ENCODE measurements around the gene DENND1B. TPM values are rescaled to one million over a fixed set of nuclear protein-coding genes. Genes with fewer than 3 reads are reported as not detected.
"Not testable (repeated sequence)": the region's sequence is repeated elsewhere in the genome, so short reads cannot be mapped to it uniquely, and the experiment has no call there.

DENND1B gene
- total and polyA plus RNA-seq, 4 donors, result 1.7 to 13.7 (median 7.9) TPM

DNA sequence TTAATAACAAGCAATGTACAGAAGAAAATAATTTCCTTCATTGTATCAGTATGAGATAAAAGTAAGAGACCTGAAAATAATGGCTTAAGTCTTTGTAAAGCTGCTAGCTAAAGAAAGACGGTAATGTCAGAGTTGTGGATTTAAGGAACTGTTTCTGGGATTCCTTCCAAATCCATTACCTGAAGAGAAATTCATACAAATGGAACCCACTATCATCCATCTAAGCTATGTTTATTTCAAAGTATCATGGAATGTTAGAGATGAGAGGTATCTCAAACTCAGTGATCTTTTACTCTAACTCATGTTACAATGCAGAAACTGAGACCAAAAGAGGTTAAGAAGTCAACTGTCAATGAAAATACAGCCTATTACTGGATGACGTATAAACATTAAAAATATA, 197.7 kb downstream of the DENND1B start:
- no peak for DNase-seq (ENCODE audit: low spot score)
- Histone ChIP-seq H3K27ac (ENCODE audit: low read depth in 1 of 2, low read length in 2 of 2) (no peak overlapping the region), H3K4me1 (ENCODE audit: control insufficient read depth in 4 of 4, insufficient read depth in 4 of 4, low read length in 3 of 4) (no peaks in the 10 kb centered on the region), H3K36me3 (ENCODE audit: control insufficient read depth in 4 of 4, insufficient read depth in 3 of 4, low read depth in 1 of 4, low read length in 3 of 4) (peaks cover 0 to 4% (median 3%) of the 10 kb centered on the region in 4 donors), H3K9me3 (ENCODE audit: control insufficient read depth in 4 of 4, low read length in 3 of 4) (no peaks in the 10 kb centered on the region), H3K27me3 (ENCODE audit: control insufficient read depth in 4 of 4, insufficient read depth in 4 of 4, low read length in 3 of 4) (no peaks in the 10 kb centered on the region), H3K4me3 (ENCODE audit: low read depth in 1 of 3, low read length in 3 of 3) (no peak overlapping the region), H3K9ac (ENCODE audit: low read depth in 1 of 2, low read length in 2 of 2) (no peak overlapping the region)
- no peak for TF ChIP-seq EGR1 (IDR thresholded peaks at IDR 0.05; ENCODE audit: low read depth in 2 of 2)
- TF ChIP-seq RXRA (IDR thresholded peaks at IDR 0.05), result no peak
- no peak for TF ChIP-seq HNF4G (IDR thresholded peaks at IDR 0.05)
- TF ChIP-seq NR2F2 (IDR thresholded peaks at IDR 0.05), result no peak
- no peak for TF ChIP-seq TAF1 (conservative IDR thresholded peaks at IDR 0.05)
- TF ChIP-seq, protein P1, sequence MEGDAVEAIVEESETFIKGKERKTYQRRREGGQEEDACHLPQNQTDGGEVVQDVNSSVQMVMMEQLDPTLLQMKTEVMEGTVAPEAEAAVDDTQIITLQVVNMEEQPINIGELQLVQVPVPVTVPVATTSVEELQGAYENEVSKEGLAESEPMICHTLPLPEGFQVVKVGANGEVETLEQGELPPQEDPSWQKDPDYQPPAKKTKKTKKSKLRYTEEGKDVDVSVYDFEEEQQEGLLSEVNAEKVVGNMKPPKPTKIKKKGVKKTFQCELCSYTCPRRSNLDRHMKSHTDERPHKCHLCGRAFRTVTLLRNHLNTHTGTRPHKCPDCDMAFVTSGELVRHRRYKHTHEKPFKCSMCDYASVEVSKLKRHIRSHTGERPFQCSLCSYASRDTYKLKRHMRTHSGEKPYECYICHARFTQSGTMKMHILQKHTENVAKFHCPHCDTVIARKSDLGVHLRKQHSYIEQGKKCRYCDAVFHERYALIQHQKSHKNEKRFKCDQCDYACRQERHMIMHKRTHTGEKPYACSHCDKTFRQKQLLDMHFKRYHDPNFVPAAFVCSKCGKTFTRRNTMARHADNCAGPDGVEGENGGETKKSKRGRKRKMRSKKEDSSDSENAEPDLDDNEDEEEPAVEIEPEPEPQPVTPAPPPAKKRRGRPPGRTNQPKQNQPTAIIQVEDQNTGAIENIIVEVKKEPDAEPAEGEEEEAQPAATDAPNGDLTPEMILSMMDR (IDR thresholded peaks at IDR 0.05; ENCODE audit: low read depth, low read length, missing input control), result no peak
- TF ChIP-seq HNF4A (conservative IDR thresholded peaks at IDR 0.05), result no peak
- no peak for TF ChIP-seq JUND (IDR thresholded peaks at IDR 0.05)
- TF ChIP-seq, protein P2, sequence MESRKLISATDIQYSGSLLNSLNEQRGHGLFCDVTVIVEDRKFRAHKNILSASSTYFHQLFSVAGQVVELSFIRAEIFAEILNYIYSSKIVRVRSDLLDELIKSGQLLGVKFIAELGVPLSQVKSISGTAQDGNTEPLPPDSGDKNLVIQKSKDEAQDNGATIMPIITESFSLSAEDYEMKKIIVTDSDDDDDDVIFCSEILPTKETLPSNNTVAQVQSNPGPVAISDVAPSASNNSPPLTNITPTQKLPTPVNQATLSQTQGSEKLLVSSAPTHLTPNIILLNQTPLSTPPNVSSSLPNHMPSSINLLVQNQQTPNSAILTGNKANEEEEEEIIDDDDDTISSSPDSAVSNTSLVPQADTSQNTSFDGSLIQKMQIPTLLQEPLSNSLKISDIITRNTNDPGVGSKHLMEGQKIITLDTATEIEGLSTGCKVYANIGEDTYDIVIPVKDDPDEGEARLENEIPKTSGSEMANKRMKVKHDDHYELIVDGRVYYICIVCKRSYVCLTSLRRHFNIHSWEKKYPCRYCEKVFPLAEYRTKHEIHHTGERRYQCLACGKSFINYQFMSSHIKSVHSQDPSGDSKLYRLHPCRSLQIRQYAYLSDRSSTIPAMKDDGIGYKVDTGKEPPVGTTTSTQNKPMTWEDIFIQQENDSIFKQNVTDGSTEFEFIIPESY (IDR thresholded peaks at IDR 0.05), result no peak
- 95% methylated on average over 2 of the region's 2 CpGs for WGBS

DNA sequence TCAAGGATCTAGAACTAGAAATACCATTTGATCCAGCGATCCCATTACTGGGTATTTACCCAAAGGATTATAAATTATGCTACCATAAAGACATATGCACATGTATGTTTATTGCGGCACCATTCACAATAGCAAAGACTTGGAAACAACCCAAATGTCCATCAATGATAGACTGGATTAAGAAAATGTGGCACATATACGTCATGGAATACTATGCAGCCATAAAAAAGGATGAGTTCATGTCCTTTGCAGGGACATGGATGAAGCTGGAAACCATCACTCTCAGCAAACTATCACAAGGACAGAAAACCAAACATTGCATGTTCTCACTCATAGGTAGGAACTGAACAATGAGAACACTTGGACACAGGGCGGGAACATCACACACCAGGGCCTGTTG, 199.7 kb downstream of the DENND1B start:
- not testable (repeated sequence) for DNase-seq (ENCODE audit: low spot score); H3K27ac ChIP-seq (ENCODE audit: low read depth in 1 of 2, low read length in 2 of 2); H3K4me1 ChIP-seq (ENCODE audit: control insufficient read depth in 4 of 4, insufficient read depth in 4 of 4, low read length in 3 of 4); H3K9ac ChIP-seq (ENCODE audit: low read depth in 1 of 2, low read length in 2 of 2); H3K9me3 ChIP-seq (ENCODE audit: control insufficient read depth in 4 of 4, low read length in 3 of 4); H3K27me3 ChIP-seq (ENCODE audit: control insufficient read depth in 4 of 4, insufficient read depth in 4 of 4, low read length in 3 of 4); H3K4me3 ChIP-seq (ENCODE audit: low read depth in 1 of 3, low read length in 3 of 3)
- peaks cover 0 to 13% (median 6%) of the 10 kb centered on the region in 4 donors for H3K36me3 ChIP-seq (ENCODE audit: control insufficient read depth in 4 of 4, insufficient read depth in 3 of 4, low read depth in 1 of 4, low read length in 3 of 4)
- WGBS, result 97% methylated on average over 4 of the region's 4 CpGs

DNA sequence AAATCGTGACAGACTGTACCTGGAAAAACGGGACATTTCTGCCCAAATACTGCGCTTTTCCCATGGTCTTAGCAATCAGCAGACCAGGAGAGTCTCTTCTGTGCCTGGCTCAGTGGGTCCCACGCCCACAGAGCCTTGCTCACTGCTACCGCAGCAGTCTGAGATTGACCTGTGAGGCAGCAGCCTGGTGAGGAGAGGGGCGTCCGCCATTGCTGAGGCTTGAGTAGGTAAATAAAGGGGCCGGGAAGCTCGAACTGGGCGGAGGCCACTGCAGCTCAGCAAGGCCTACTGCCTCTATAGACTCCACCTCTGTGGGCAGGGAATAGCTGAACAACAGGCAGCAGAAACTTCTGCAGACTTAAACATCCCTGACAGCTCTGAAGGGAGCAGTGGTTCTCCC, 203.1 kb downstream of the DENND1B start:
- 95% methylated on average over 10 of the region's 10 CpGs for WGBS
- TF ChIP-seq HNF4G (IDR thresholded peaks at IDR 0.05), result no peak
- no peak for TF ChIP-seq NR2F2 (IDR thresholded peaks at IDR 0.05)
- TF ChIP-seq RXRA (IDR thresholded peaks at IDR 0.05), result no peak
- TF ChIP-seq, protein P3, sequence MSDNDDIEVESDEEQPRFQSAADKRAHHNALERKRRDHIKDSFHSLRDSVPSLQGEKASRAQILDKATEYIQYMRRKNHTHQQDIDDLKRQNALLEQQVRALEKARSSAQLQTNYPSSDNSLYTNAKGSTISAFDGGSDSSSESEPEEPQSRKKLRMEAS (IDR thresholded peaks at IDR 0.05), result no peak
- no peak for TF ChIP-seq YY1 (IDR thresholded peaks at IDR 0.05)
- no peak for TF ChIP-seq JUND (IDR thresholded peaks at IDR 0.05)
- TF ChIP-seq, protein P1 (IDR thresholded peaks at IDR 0.05; ENCODE audit: low read depth, low read length, missing input control), result no peak
- TF ChIP-seq, protein P4, sequence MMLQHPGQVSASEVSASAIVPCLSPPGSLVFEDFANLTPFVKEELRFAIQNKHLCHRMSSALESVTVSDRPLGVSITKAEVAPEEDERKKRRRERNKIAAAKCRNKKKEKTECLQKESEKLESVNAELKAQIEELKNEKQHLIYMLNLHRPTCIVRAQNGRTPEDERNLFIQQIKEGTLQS (IDR thresholded peaks at IDR 0.05), result no peak
- no peak for DNase-seq (ENCODE audit: low spot score)
- no peaks in the 10 kb centered on the region for H3K4me1 ChIP-seq (ENCODE audit: control insufficient read depth in 4 of 4, insufficient read depth in 4 of 4, low read length in 3 of 4)
- H3K27me3 ChIP-seq (ENCODE audit: control insufficient read depth in 4 of 4, insufficient read depth in 4 of 4, low read length in 3 of 4), result no peaks in the 10 kb centered on the region
- peaks cover 0 to 15% (median 8%) of the 10 kb centered on the region in 4 donors for H3K36me3 ChIP-seq (ENCODE audit: control insufficient read depth in 4 of 4, insufficient read depth in 3 of 4, low read depth in 1 of 4, low read length in 3 of 4)
- no peak overlapping the region for H3K9ac ChIP-seq (ENCODE audit: low read depth in 1 of 2, low read length in 2 of 2)
- H3K27ac ChIP-seq (ENCODE audit: low read depth in 1 of 2, low read length in 2 of 2), result no peak overlapping the region
- H3K9me3 ChIP-seq (ENCODE audit: control insufficient read depth in 4 of 4, low read length in 3 of 4), result peaks cover 0 to 9% (median under 1%) of the 10 kb centered on the region in 4 donors
- no peak overlapping the region for H3K4me3 ChIP-seq (ENCODE audit: low read depth in 1 of 3, low read length in 3 of 3)

All from liver (tissue), 9 donors.